K562 (cell line): Measurements from ENCODE around the gene NR5A2. TPM values are rescaled to one million over a fixed set of nuclear protein-coding genes. Genes with fewer than 3 reads are reported as not detected.

ENCODE experiments used
- BDP1 ChIP-seq: IDR thresholded peaks from 3 replicates; pipeline ENCODE4 v1.6.1; 2011; ENCODE audit not compliant: insufficient read length, insufficient read depth
- E2F6 ChIP-seq, 2 experiments: IDR thresholded peaks; 2 replicates each; pipeline ENCODE4 v1.6.1; 2011; ENCODE audit warnings: borderline replicate concordance in 1 of 2, control low read depth in 1 of 2, low read depth in 1 of 2, low read length in 1 of 2, mild to moderate bottlenecking in 1 of 2, mixed read lengths in 1 of 2, moderate library complexity in 1 of 2; ENCODE audit not compliant: insufficient read depth in 1 of 2, insufficient read length in 1 of 2, poor library complexity in 1 of 2, severe bottlenecking in 1 of 2; ENCODE audit errors: extremely low read depth in 1 of 2
- EP400 ChIP-seq: fragments of 450-650 bp; IDR thresholded peaks from 2 replicates; pipeline ENCODE4 v1.6.1; 2017; ENCODE audit warnings: antibody characterized with exemption, mild to moderate bottlenecking, moderate library complexity
- FIP1L1 ChIP-seq: fragments of 200-400 bp; formaldehyde crosslinking; IDR thresholded peaks from 2 replicates; pipeline ENCODE4 v1.6.1; 2018; ENCODE audit warnings: mild to moderate bottlenecking, low read depth, low read length; ENCODE audit not compliant: poor library complexity, severe bottlenecking
- GATAD2B ChIP-seq: fragments of 450-650 bp; IDR thresholded peaks from 2 replicates; pipeline ENCODE4 v1.6.1; 2017; ENCODE audit warnings: mild to moderate bottlenecking, borderline replicate concordance
- HNRNPK ChIP-seq: fragments of 200-400 bp; formaldehyde crosslinking; IDR thresholded peaks from one replicate; pipeline ENCODE4 v1.6.1; 2018; ENCODE audit warnings: mild to moderate bottlenecking, low read depth, low read length; ENCODE audit not compliant: poor library complexity, severe bottlenecking
- KAT7 ChIP-seq: sonication (generic); formaldehyde crosslinking; IDR thresholded peaks from 2 replicates; pipeline ENCODE4 v1.8.0; 2022; ENCODE audit warnings: missing genetic modification reagents, mild to moderate bottlenecking, borderline replicate concordance
- LARP7 ChIP-seq: fragments of 450-650 bp; IDR thresholded peaks from 2 replicates; pipeline ENCODE4 v1.6.1; 2016
- MBD1 ChIP-seq: fragments of 250-450 bp; sonication (Bioruptor Pico); IDR thresholded peaks from 2 replicates; pipeline ENCODE4 v1.8.0; 2022; ENCODE audit warnings: inconsistent platforms
- MYNN ChIP-seq, 2 experiments: sonication (generic); formaldehyde crosslinking in 1 of 2; IDR thresholded peaks; 2 replicates each; pipeline versions ENCODE4 v1.5.0 to v1.6.1; 2016 to 2020; ENCODE audit warnings: antibody characterized with exemption in 1 of 2, missing genetic modification reagents in 1 of 2
- PHF8 ChIP-seq: fragments of 200-600 bp; sonication (generic); IDR thresholded peaks from 2 replicates; pipeline ENCODE4 v1.6.1; 2012; ENCODE audit warnings: mixed run types, mild to moderate bottlenecking, inconsistent platforms, low read length, moderate library complexity, borderline replicate concordance
- SP1 ChIP-seq: sonication (generic); formaldehyde crosslinking; IDR thresholded peaks from 2 replicates; pipeline ENCODE4 v1.8.1; 2022; ENCODE audit warnings: mild to moderate bottlenecking, missing genetic modification reagents
- SRSF9 ChIP-seq: fragments of 200-400 bp; formaldehyde crosslinking; IDR thresholded peaks from 2 replicates; pipeline ENCODE4 v1.6.1; 2017; ENCODE audit warnings: low read depth, low read length, borderline replicate concordance
- TAF9B ChIP-seq: fragments of 450-650 bp; IDR thresholded peaks from 2 replicates; pipeline ENCODE4 v1.6.1; 2018; ENCODE audit warnings: mild to moderate bottlenecking; ENCODE audit not compliant: partially characterized antibody
- TCF15 ChIP-seq: fragments of 250-450 bp; sonication (Bioruptor Pico); IDR thresholded peaks from 2 replicates; pipeline ENCODE4 v1.8.0; 2022; ENCODE audit warnings: moderate library complexity, mild to moderate bottlenecking, inconsistent platforms
- USF1 ChIP-seq: sonication (generic); formaldehyde crosslinking; IDR thresholded peaks from 2 replicates; pipeline ENCODE4 v1.9.0; 2022; ENCODE audit warnings: mild to moderate bottlenecking, missing genetic modification reagents
- ZKSCAN8 ChIP-seq: fragments of 200-800 bp; sonication (Bioruptor generic); IDR thresholded peaks from 2 replicates; pipeline ENCODE4 v1.6.1; 2016; ENCODE audit warnings: missing genetic modification characterization, missing compliant biosample characterization
- ZNF165 ChIP-seq: fragments of 250-450 bp; sonication (Bioruptor Pico); IDR thresholded peaks from 2 replicates; pipeline ENCODE4 v1.4.0; 2020; ENCODE audit warnings: borderline replicate concordance
- ZNF212 ChIP-seq: fragments of 450-650 bp; formaldehyde crosslinking; IDR thresholded peaks from 2 replicates; pipeline ENCODE4 v1.4.0; 2020; ENCODE audit warnings: mild to moderate bottlenecking
- ZNF24 ChIP-seq: fragments of 450-650 bp; IDR thresholded peaks from 2 replicates; pipeline ENCODE4 v1.6.1; 2016
- ZNF253 ChIP-seq: fragments of 250-450 bp; sonication (Bioruptor Pico); conservative IDR thresholded peaks from 2 replicates; pipeline ENCODE4 v1.6.1; 2021; ENCODE audit warnings: mild to moderate bottlenecking
- ZNF263 ChIP-seq: sonication (generic); formaldehyde crosslinking; IDR thresholded peaks from 2 replicates; pipeline ENCODE4 v1.8.0; 2022; ENCODE audit warnings: mild to moderate bottlenecking, missing genetic modification reagents, borderline replicate concordance
- ZNF57 ChIP-seq: fragments of 450-650 bp; formaldehyde crosslinking; IDR thresholded peaks from 2 replicates; pipeline ENCODE4 v1.4.0; 2020; ENCODE audit warnings: mild to moderate bottlenecking, moderate library complexity
- ZNF785 ChIP-seq: fragments of 250-450 bp; sonication (Bioruptor Pico); IDR thresholded peaks from 2 replicates; pipeline ENCODE4 v1.4.0; 2020; ENCODE audit warnings: mild to moderate bottlenecking
- polyA plus RNA-seq, 8 experiments: library from polyadenylated mRNA; depleted of rRNA in 4 of 8; stranded (reverse) in 5 of 8; unstranded in 3 of 8; fragments of >200 nt; fragmentation: Nextera tagmentation in 2 of 8; fragmentation: Illumina TruSeq in 1 of 8; extraction: Ambion mirVana in 2 of 8; extraction: Trizol in 1 of 8; gene quantifications; 2 replicates each; pipeline versions ENCODE4 v1.2.1 to v1.2.3, GENCODE V29; 2011 to 2014; ENCODE audit warnings: inconsistent platforms in 1 of 8, missing spikeins in 1 of 8
- total RNA-seq, 7 experiments: library from RNA; depleted of rRNA in 6 of 7; stranded (reverse); fragments of >200 nt in 6 of 7; fragmentation: Illumina TruSeq in 2 of 7; extraction: Trizol in 2 of 7; gene quantifications; 2 replicates each; pipeline versions ENCODE4 v1.2.1 to v1.2.3, GENCODE V29; 2011 to 2021; ENCODE audit warnings: low replicate concordance in 1 of 7

Gene NR5A2
- total and polyA plus RNA-seq, 9 of the 15 experiments (the other 6 are each of a cell fraction or from before 2014, with no cell fraction given): 0.13 to 0.40 (median 0.29) TPM

GRCh38 chr1:200154069-200154767, 126.7 kb downstream of the NR5A2 start (continued):
- TF ChIP-seq SRSF9: no peak
- 0 out of 2 replicates have a peak, but pooled peaks have one; percentile 57 for TF ChIP-seq ZNF57 (CRISPR knock-in tag)
- no peak for TF ChIP-seq BDP1
- no peak for TF ChIP-seq ZNF24
- peak; percentile 64 for TF ChIP-seq TAF9B
- no peak for TF ChIP-seq SP1 (CRISPR knock-in tag)
- no peak for TF ChIP-seq TCF15 (CRISPR knock-in tag)
- no peak for TF ChIP-seq ZNF785 (CRISPR knock-in tag)
- TF ChIP-seq USF1 (CRISPR knock-in tag): no peak
- TF ChIP-seq ZNF263: no peak
- no peak for TF ChIP-seq E2F6 (IDR thresholded peaks at IDR 0.05; ENCODE audit: borderline replicate concordance in 1 of 2, extremely low read depth in 1 of 2, insufficient read depth in 1 of 2, insufficient read length in 1 of 2, low read depth in 1 of 2, low read length in 1 of 2, poor library complexity in 1 of 2, severe bottlenecking in 1 of 2)
- TF ChIP-seq ZNF253 (CRISPR knock-in tag): no peak
- peak; percentile 98 for TF ChIP-seq MYNN (IDR thresholded peaks at IDR 0.05)
- no peak for TF ChIP-seq MYNN (CRISPR knock-in tag; IDR thresholded peaks at IDR 0.05)
- peak; percentile 84 for TF ChIP-seq ZKSCAN8 (CRISPR knock-in tag)
- TF ChIP-seq LARP7: no peak
- TF ChIP-seq MBD1: no peak
- TF ChIP-seq ZNF165 (CRISPR knock-in tag): peak; percentile 43; the same call in 1 of the 2 replicates
- TF ChIP-seq EP400: no peak; the same call in 1 of the 2 replicates
- TF ChIP-seq GATAD2B: peak; percentile 97
- no peak for TF ChIP-seq HNRNPK
- no peak for TF ChIP-seq KAT7 (CRISPR knock-in tag)
- no peak for TF ChIP-seq PHF8
- TF ChIP-seq FIP1L1: no peak
- peak; percentile 25; the same call in 1 of the 2 replicates for TF ChIP-seq ZNF212 (CRISPR knock-in tag)
